ENCODE results near the gene CLTC. TPM values are rescaled to one million over a fixed set of nuclear protein-coding genes. Genes with fewer than 3 reads are reported as not detected.
A peak's percentile ranks its signal among the peaks of the same experiment; 100 is the strongest.

CLTC gene
- total and polyA plus RNA-seq, 2 of the 13 experiments (the other 11 are each of a cell fraction or from before 2014, with no cell fraction given): 134 to 283 TPM

DNA sequence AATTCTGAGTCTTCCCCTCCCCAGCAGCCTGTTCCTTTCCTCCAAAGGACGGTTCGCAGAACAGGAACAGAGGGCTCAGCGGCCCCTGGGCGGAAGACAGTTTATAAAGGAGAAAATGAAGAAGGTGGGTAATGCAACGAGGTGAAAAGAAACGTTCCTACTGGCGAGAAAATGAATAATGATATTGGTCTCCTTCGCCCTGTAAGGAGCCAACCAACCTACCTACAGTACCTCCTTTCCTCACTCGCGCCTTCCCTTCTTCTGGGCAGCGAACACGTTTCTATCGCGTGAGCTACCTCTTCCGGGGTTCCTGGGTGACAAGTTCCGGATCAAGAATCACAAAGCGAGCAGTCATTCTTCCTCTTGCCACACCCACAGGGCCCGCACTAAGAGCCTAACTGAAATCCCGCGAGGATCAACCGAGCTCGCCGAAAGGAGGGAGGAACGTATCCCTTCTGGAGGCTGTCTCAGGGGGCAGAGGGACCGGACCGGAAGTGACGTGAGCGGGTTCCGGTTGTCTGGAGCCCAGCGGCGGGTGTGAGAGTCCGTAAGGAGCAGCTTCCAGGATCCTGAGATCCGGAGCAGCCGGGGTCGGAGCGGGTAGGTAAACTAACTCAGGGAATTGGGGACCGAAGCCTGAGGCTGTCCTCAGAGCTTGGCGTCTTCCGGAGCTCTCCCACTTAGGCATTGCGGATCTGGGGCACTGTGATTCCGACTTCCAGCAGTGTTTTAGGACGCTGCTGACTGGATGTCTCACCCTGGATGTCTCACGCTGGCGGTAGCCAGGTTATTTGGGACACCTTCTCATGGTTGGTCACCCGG, 87.7 kb downstream of the CLTC start, which contains the start of the genes PTRH2 and VMP1 (continued):
- TF ChIP-seq, protein P1, sequence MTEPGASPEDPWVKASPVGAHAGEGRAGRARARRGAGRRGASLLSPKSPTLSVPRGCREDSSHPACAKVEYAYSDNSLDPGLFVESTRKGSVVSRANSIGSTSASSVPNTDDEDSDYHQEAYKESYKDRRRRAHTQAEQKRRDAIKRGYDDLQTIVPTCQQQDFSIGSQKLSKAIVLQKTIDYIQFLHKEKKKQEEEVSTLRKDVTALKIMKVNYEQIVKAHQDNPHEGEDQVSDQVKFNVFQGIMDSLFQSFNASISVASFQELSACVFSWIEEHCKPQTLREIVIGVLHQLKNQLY (CRISPR knock-in tag; IDR thresholded peaks at IDR 0.05): peak; percentile 97
- TF ChIP-seq ZNF367 (CRISPR knock-in tag; IDR thresholded peaks at IDR 0.05; ENCODE audit: borderline replicate concordance) (no peak), ZFP41 (CRISPR knock-in tag; IDR thresholded peaks at IDR 0.05; ENCODE audit: borderline replicate concordance) (peak; percentile 22; the same call in 1 of the 2 replicates), PRDM15 (CRISPR knock-in tag; IDR thresholded peaks at IDR 0.05) (peak; percentile 70; the same call in 1 of the 2 replicates), ZMAT3 (CRISPR knock-in tag; conservative IDR thresholded peaks at IDR 0.05) (peak; percentile 84; the same call in 1 of the 2 replicates), ZNF773 (CRISPR knock-in tag; IDR thresholded peaks at IDR 0.05; ENCODE audit: borderline replicate concordance) (peak; percentile 39; the same call in 1 of the 2 replicates), ZNF672 (CRISPR knock-in tag; IDR thresholded peaks at IDR 0.05) (no peak), DRAP1 (CRISPR knock-in tag; IDR thresholded peaks at IDR 0.05) (peak; percentile 81; the same call in 1 of the 2 replicates), HOXD1 (CRISPR knock-in tag; IDR thresholded peaks at IDR 0.05) (peak; percentile 23), SKI (IDR thresholded peaks at IDR 0.05; ENCODE audit: partially characterized antibody) (peak; percentile 27), ZNF292 (CRISPR knock-in tag; IDR thresholded peaks at IDR 0.05; ENCODE audit: borderline replicate concordance, low read depth) (peak; percentile 77; the same call in 1 of the 2 replicates), SPEN (CRISPR knock-in tag; IDR thresholded peaks at IDR 0.05; ENCODE audit: low read depth) (peak; percentile 96), XRCC5 (optimal IDR thresholded peaks at IDR 0.05; ENCODE audit: low read length) (peak; percentile 87), TBX3 (IDR thresholded peaks at IDR 0.05; ENCODE audit: borderline replicate concordance) (peak; percentile 46; the same call in 1 of the 2 replicates), ZNF563 (CRISPR knock-in tag; IDR thresholded peaks at IDR 0.05) (peak; percentile 75), ZFP1 (CRISPR knock-in tag; IDR thresholded peaks at IDR 0.05) (peak; percentile 80; the same call in 1 of the 2 replicates), GTF2F1 (IDR thresholded peaks at IDR 0.05; ENCODE audit: low read length) (0 out of 2 replicates have a peak, but pooled peaks have one; percentile 75), HMG20A (CRISPR knock-in tag; IDR thresholded peaks at IDR 0.05; ENCODE audit: borderline replicate concordance) (no peak)
- TF ChIP-seq, protein P2, sequence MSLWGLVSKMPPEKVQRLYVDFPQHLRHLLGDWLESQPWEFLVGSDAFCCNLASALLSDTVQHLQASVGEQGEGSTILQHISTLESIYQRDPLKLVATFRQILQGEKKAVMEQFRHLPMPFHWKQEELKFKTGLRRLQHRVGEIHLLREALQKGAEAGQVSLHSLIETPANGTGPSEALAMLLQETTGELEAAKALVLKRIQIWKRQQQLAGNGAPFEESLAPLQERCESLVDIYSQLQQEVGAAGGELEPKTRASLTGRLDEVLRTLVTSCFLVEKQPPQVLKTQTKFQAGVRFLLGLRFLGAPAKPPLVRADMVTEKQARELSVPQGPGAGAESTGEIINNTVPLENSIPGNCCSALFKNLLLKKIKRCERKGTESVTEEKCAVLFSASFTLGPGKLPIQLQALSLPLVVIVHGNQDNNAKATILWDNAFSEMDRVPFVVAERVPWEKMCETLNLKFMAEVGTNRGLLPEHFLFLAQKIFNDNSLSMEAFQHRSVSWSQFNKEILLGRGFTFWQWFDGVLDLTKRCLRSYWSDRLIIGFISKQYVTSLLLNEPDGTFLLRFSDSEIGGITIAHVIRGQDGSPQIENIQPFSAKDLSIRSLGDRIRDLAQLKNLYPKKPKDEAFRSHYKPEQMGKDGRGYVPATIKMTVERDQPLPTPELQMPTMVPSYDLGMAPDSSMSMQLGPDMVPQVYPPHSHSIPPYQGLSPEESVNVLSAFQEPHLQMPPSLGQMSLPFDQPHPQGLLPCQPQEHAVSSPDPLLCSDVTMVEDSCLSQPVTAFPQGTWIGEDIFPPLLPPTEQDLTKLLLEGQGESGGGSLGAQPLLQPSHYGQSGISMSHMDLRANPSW (CRISPR knock-in tag; IDR thresholded peaks at IDR 0.05; ENCODE audit: borderline replicate concordance): peak; percentile 82
- TF ChIP-seq, protein P3, sequence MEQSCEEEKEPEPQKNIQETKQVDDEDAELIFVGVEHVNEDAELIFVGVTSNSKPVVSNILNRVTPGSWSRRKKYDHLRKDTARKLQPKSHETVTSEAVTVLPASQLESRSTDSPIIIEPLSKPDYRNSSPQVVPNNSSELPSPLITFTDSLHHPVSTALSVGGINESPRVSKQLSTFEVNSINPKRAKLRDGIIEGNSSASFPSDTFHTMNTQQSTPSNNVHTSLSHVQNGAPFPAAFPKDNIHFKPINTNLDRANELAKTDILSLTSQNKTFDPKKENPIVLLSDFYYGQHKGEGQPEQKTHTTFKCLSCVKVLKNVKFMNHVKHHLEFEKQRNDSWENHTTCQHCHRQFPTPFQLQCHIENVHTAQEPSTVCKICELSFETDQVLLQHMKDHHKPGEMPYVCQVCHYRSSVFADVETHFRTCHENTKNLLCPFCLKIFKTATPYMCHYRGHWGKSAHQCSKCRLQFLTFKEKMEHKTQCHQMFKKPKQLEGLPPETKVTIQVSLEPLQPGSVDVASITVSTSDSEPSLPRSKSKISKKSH (CRISPR knock-in tag; IDR thresholded peaks at IDR 0.05; ENCODE audit: borderline replicate concordance): peak; percentile 55; the same call in 1 of the 2 replicates
